GM12872 (cell line): ENCODE results near the gene PIK3C2B.

ENCODE experiments used
- TF ChIP-seq, protein P1 (sequence below): IDR thresholded peaks from 3 replicates; pipeline ENCODE4 v1.5.1; 2011; ENCODE audit warnings: low read depth, mild to moderate bottlenecking, low read length, moderate library complexity; ENCODE audit not compliant: insufficient read depth

Gene PIK3C2B

GRCh38 chr1:204493145-204493983 is 1.2 kb downstream of the PIK3C2B start:
- TF ChIP-seq, protein P1, sequence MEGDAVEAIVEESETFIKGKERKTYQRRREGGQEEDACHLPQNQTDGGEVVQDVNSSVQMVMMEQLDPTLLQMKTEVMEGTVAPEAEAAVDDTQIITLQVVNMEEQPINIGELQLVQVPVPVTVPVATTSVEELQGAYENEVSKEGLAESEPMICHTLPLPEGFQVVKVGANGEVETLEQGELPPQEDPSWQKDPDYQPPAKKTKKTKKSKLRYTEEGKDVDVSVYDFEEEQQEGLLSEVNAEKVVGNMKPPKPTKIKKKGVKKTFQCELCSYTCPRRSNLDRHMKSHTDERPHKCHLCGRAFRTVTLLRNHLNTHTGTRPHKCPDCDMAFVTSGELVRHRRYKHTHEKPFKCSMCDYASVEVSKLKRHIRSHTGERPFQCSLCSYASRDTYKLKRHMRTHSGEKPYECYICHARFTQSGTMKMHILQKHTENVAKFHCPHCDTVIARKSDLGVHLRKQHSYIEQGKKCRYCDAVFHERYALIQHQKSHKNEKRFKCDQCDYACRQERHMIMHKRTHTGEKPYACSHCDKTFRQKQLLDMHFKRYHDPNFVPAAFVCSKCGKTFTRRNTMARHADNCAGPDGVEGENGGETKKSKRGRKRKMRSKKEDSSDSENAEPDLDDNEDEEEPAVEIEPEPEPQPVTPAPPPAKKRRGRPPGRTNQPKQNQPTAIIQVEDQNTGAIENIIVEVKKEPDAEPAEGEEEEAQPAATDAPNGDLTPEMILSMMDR: no peak

- TF ChIP-seq, protein P1: no peak
Observed at GRCh38 chr1:204491655-204492054, 3.0 kb downstream of the PIK3C2B start.

- TF ChIP-seq, protein P1: no peak
Observed at GRCh38 chr1:204487256-204487615, 7.4 kb downstream of the PIK3C2B start.

DNA sequence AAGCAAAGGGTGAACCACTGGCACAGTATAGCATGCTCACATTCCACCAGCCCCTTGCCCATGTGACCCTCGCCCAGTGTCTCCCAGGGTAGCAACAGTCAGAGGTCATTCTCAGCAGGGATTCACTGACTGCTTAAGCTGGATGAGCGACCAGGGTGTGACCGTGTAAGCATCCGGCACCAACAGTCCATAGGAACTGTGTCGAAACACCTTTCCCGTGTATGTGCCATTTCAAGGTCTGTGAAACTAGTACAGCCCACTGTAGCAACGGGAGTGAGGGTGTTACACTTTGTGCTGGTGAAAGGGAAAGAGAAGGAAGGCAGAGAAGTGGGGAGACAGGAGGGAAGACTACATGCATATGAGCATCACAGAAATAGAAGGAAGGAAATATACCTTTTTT is 10.8 kb downstream of the PIK3C2B start:
- TF ChIP-seq, protein P1: no peak

DNA sequence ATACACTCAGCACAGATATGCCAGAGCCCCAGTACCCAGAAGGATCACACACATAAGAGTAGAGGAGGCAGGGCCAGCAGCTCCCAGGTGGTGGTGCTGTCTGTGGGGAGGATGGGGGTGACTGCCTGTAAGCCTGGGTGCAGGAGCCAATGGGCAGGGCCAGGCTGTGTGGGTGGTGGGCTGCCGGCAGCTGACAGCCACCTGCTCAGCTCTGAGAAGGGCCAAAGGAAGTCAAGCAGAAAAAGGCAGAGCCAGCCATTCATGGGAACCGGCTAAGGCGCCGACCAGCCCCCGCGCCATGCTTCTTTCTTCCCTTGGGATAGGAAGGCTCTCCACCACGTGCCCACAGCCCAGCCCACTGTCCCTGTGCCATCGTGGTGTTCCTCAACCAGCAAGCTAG is 14.1 kb downstream of the PIK3C2B start:
- TF ChIP-seq, protein P1: peak; percentile 54

DNA sequence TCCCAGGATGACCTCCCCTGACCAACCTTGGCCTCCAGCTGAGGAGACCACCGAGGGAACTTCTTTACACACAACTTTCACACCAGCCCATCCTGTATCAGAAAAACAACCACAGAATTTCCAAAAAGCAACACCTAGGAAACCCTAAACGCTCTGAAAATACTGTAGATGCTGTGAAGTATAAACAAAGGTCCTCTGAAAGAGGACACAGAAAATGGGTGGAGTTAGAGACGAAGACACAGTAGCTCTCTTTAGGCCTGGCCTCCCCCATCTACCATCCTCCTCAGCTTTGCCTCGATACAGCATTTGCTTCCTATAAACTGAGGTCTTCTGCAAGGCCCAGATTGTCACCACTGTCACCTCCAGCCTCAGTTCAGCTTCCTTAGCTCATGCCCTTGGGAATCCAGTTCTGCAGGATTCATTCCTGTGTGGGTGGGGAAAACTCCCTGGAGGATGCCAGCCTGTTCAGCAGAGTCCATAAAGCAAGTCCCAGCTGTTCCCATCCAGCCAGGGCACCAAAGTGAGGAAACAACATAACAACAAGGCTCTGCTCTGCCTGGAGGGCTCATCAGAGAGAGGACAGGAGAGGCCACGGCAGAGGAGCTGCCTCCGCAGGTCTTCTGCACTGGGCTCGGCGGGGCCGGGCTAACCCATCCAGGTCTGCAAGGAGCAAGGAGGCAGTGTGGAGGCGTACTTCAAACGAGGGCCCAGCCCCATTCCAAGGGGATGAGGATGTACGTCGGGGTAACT is 15.0 kb downstream of the PIK3C2B start:
- TF ChIP-seq, protein P1: no peak

DNA sequence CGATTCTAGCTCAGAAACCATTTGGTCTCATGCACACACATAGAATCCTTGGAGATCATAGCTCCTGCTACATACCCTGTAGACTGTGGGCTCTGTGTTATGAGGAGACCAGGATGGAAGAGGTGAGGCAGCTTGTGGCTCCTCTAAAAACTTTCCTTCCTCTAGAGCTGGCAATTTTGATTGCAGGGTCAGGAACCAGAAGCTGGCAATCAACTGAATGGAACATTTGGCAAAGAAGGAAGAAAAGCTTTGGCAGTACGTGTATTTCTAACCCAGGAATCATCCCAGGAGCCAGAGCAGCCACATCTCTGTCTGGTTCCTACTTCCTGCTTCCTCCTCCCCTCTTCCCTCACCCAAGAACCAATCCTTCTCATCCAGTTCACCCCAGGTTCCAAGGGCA is 15.7 kb downstream of the PIK3C2B start:
- TF ChIP-seq, protein P1: no peak
